ENCODE measurements around the gene FBP2.

- TF ChIP-seq CTCF (IDR thresholded peaks at IDR 0.05 in 4 of 5, conservative IDR thresholded peaks at IDR 0.05 in 1 of 5) = peak; percentile 30 to 69 (median 58)
- no peak for TF ChIP-seq POLR2A (IDR thresholded peaks at IDR 0.05)
Measured at GRCh38 chr9:94603259-94604160, 9.9 kb upstream of the FBP2 start.
